ENCODE results near the gene TINAGL1. TPM values are rescaled to one million over a fixed set of nuclear protein-coding genes. Genes with fewer than 3 reads are reported as not detected.

The TINAGL1 gene
- total and polyA plus RNA-seq, 10 donors: 18.5 to 393 (median 229) TPM

GRCh38 chr1:31593770-31594632, 17.7 kb downstream of the TINAGL1 start:
- no peak overlapping the region for H3K27ac ChIP-seq
- H3K4me1 ChIP-seq: peaks cover 2 to 29% (median 14%) of the 10 kb centered on the region in 6 donors
- intact Hi-C loops (cut with DNase I; ENCODE audit: low total_unique reads): no loop called here

GRCh38 chr1:31595836-31596736, 19.8 kb downstream of the TINAGL1 start:
- DNase-seq: no peak
- intact Hi-C loops (cut with DNase I; ENCODE audit: low total_unique reads): no loop called here
- WGBS, 5 donors: 70 to 79% (median 76%) methylated on average over 4 of the region's 4 CpGs
- TF ChIP-seq CTCF (IDR thresholded peaks at IDR 0.05 in 8 of 11, conservative IDR thresholded peaks at IDR 0.05 in 3 of 11) (no peak), POLR2AphosphoS5 (IDR thresholded peaks at IDR 0.05) (no peak), POLR2A (IDR thresholded peaks at IDR 0.05) (no peak)
- Histone ChIP-seq H3K27me3 (replicated peaks in 1 of 7) (no peaks in the 10 kb centered on the region), H3K4me1 (peaks cover 0 to 25% (median 11%) of the 10 kb centered on the region in 6 donors), H3K36me3 (no peaks in the 10 kb centered on the region), H3K9me3 (no peaks in the 10 kb centered on the region), H3K27ac (peak overlapping the region in 6 of 8 donors; percentile 19 to 58 (median 32)), H3K4me3 (no peak overlapping the region)

More at GRCh38 chr1:31593770-31594632, 17.7 kb downstream of the TINAGL1 start:
- DNase-seq: peak; percentile 88
- Histone ChIP-seq H3K36me3 (no peaks in the 10 kb centered on the region), H3K9me3 (no peaks in the 10 kb centered on the region), H3K27me3 (replicated peaks in 1 of 7) (peaks cover 0 to 10% (median under 1%) of the 10 kb centered on the region in 7 donors), H3K4me3 (no peak overlapping the region)
- WGBS, 5 donors: 50 to 60% (median 55%) methylated on average over 8 to 10 of the region's 10 CpGs
- TF ChIP-seq POLR2A (IDR thresholded peaks at IDR 0.05): no peak
- TF ChIP-seq CTCF (IDR thresholded peaks at IDR 0.05 in 8 of 11, conservative IDR thresholded peaks at IDR 0.05 in 3 of 11): peak; percentile 57 to 91 (median 78)
- TF ChIP-seq POLR2AphosphoS5 (IDR thresholded peaks at IDR 0.05): peak in 2 of 3 donors; percentile 38 to 52

GRCh38 chr1:31596737-31597097, 20.4 kb downstream of the TINAGL1 start:
- Histone ChIP-seq H3K4me1 (peaks cover 0 to 25% (median 11%) of the 10 kb centered on the region in 6 donors), H3K27ac (peak overlapping the region in 6 of 8 donors; percentile 19 to 58 (median 32)), H3K36me3 (no peaks in the 10 kb centered on the region), H3K9me3 (no peaks in the 10 kb centered on the region), H3K27me3 (replicated peaks in 1 of 7) (no peaks in the 10 kb centered on the region), H3K4me3 (no peak overlapping the region)
- no peak for TF ChIP-seq POLR2A (IDR thresholded peaks at IDR 0.05)
- TF ChIP-seq POLR2AphosphoS5 (IDR thresholded peaks at IDR 0.05): no peak
- TF ChIP-seq CTCF (IDR thresholded peaks at IDR 0.05 in 8 of 11, conservative IDR thresholded peaks at IDR 0.05 in 3 of 11): no peak
- DNase-seq: no peak
- intact Hi-C loops (cut with DNase I; ENCODE audit: low total_unique reads): no loop called here
- 10 to 19% (median 13%) methylated on average over 6 of the region's 6 CpGs for WGBS, 5 donors

Measured in spleen (tissue), 11 donors.